ENCODE data around the gene CENPX. TPM values are rescaled to one million over a fixed set of nuclear protein-coding genes. Genes with fewer than 3 reads are reported as not detected.
A peak's percentile ranks its signal among the peaks of the same experiment; 100 is the strongest.

The CENPX gene
- total RNA-seq, 1 donor from 2014 or later = 43.8 TPM

GRCh38 chr17:81996757-81997441, 25.8 kb downstream of the CENPX start:
- DNase-seq (no peak), ATAC-seq (no peak)
- intact Hi-C loops (cut with DNase I) = no loop called here
- Histone ChIP-seq H3K27ac (no peak overlapping the region), H3K36me3 (peaks cover 7% of the 10 kb centered on the region), H3K4me1 (peaks cover 35% of the 10 kb centered on the region), H3K27me3 (ENCODE audit: low read depth) (no peaks in the 10 kb centered on the region), H3K4me3 (no peak overlapping the region), H3K9me3 (no peaks in the 10 kb centered on the region)
- TF ChIP-seq CTCF (IDR thresholded peaks at IDR 0.05) = no peak

DNA sequence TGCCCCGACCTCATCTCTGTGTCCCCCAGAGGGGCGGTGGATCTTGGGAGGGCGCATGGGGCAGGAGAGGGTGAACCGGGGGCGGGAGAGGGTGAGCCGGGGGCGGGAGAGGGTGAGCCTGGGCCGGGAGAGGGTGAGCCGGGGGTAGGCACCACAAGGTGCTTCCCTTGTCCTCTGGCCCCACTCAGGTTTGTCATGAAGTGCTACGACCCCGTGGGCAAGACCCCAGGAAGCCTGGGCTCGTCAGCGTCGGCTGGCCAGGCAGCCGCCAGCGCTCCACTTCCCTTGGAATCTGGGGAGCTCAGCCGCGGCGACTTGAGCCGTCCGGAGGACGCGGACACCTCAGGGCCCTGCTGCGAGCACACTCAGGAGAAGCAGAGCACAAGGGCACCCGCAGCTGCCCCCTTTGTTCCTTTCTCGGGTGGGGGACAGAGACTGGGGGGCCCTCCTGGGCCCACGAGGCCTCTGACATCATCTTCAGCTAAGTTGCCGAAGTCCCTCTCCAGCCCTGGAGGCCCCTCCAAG, 26.4 kb downstream of the CENPX start:
- ATAC-seq = no peak
- TF ChIP-seq CTCF (IDR thresholded peaks at IDR 0.05) = no peak
- no peak for DNase-seq
- H3K27me3 ChIP-seq (ENCODE audit: low read depth) = no peaks in the 10 kb centered on the region
- H3K9me3 ChIP-seq = no peaks in the 10 kb centered on the region
- peaks cover 7% of the 10 kb centered on the region for H3K36me3 ChIP-seq
- peaks cover 39% of the 10 kb centered on the region for H3K4me1 ChIP-seq
- intact Hi-C loops (cut with DNase I) = no loop called here
- no peak overlapping the region for H3K4me3 ChIP-seq
- H3K27ac ChIP-seq = no peak overlapping the region

- H3K4me1 ChIP-seq = peaks cover 45% of the 10 kb centered on the region
- ATAC-seq (no peak), DNase-seq (no peak)
- intact Hi-C loops (cut with DNase I) = no loop called here
- no peaks in the 10 kb centered on the region for H3K9me3 ChIP-seq
- H3K36me3 ChIP-seq = peaks cover 7% of the 10 kb centered on the region
- H3K4me3 ChIP-seq = no peak overlapping the region
- no peaks in the 10 kb centered on the region for H3K27me3 ChIP-seq (ENCODE audit: low read depth)
- no peak for TF ChIP-seq CTCF (IDR thresholded peaks at IDR 0.05)
- peak overlapping the region; percentile 58 for H3K27ac ChIP-seq
Observed at GRCh38 chr17:81995463-81996231, 27.0 kb downstream of the CENPX start.

DNA sequence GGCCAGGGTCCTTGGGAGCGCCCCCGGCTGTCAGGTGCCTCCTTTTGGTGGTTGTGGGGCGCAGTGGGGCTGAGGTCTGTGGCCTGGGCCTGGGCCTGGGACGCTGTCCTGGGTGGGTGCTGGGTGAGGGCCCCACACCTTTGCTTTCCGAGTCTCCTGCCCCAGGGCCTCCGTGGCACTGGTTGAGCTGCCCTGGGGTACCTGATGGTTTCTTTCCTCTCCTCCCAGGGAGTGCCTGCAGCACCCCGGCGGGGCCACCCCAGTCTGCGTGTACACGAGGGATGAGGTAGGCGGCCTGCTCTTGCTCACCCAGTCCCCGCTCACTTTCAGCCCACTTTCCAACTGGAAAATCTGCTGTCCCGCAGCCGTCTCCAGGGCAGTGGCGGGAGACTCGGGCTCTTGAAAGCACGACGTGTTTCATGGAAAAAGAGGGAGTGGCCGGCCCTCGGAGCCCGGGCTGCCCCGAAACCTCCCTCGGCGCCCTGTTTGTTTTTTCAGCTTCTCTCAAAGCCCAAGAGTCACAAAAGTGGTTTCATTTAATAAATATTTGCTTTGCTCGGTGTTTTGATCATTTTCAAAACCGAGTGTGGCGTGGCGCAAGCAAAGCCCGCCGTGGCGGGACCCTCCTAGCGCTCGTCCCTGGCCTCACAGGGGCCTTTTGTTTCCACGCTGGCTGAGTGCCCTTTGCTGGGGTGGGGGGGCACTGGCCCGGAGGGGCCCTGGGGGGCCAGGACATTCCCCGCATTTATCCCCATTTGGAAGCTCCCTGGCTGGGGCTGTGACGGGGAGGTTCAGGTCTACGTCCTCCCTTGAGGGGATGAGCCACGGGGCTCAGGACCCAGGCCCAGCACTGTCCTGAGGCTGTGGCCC, 27.9 kb downstream of the CENPX start:
- H3K27ac ChIP-seq = peak overlapping the region; percentile 58
- DNase-seq (no peak), ATAC-seq (peak; percentile 2 to 46)
- H3K36me3 ChIP-seq = peaks cover 7% of the 10 kb centered on the region
- no peaks in the 10 kb centered on the region for H3K27me3 ChIP-seq (ENCODE audit: low read depth)
- no peak overlapping the region for H3K4me3 ChIP-seq
- H3K4me1 ChIP-seq = peaks cover 45% of the 10 kb centered on the region
- intact Hi-C loops (cut with DNase I) = no loop called here
- no peak for TF ChIP-seq CTCF (IDR thresholded peaks at IDR 0.05)
- H3K9me3 ChIP-seq = no peaks in the 10 kb centered on the region

All from lower lobe of right lung (tissue), 2 donors.